OCI-M2 (cell line): ENCODE data around the gene DUSP3.

Source experiments
- DNase-seq: peaks from one replicate; lab custom pipeline; 2025; ENCODE audit not compliant: unreplicated experiment; lab: John Stamatoyannopoulos, UW

The DUSP3 gene

DNA sequence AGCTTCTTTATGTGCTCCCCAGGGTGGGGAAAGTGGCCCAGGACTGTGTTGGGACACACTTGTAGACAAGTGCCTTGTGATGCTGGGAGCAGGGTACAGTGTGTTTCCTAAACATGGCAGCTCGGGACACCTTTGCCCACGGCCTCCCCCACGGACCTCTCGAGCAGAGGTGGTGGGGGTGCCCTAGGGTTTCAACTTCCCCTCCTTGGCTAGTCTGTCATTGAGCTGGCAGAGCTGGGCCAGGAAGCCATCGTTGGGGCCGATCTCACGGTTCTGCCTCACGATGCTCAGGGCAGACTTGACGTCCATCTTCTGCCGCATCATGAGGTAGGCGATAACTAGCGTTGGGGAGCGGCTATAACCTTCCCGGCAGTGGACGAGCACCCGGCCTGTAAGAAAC is 9.4 kb downstream of the DUSP3 start:
- DNase-seq: no peak

DNA sequence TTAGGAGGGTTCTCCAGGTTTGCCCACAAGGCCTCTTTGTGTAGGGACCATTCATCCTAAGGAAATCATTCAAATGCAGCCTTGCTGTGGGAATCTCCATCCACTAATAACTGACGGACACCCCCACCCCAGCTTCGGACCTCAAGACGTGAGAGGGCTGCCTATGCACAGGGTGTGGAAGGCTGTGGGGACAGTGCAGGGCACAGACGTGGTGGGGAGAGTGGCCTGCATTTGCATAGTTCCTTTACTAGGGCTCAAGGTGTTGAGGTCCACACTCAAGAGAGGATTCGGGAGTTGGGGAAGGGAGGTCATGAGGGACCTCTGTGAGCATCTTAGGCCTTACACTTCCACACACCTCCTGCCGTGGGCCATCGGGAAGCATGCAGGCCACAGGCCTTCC is 9.8 kb downstream of the DUSP3 start:
- no peak for DNase-seq

DNA sequence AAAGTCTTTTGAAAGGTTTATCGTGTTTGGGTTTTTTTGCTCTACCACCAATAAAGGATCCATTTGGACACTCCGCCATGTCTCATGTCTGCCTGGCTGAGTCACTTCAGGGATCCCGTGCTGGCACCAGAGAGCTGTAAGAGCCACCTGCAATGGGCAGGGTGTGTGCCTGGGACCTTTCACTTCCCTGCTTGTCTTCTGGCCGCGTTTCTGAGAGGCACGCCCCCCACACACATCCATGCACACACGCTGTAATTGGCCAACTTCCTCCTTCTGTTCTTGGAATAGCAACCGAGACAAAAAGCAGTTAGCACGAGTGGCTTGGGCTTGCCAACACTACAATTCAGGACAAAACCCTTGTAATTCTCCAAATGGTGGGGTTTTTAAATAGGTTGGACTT is 10.4 kb downstream of the DUSP3 start:
- DNase-seq: no peak

DNA sequence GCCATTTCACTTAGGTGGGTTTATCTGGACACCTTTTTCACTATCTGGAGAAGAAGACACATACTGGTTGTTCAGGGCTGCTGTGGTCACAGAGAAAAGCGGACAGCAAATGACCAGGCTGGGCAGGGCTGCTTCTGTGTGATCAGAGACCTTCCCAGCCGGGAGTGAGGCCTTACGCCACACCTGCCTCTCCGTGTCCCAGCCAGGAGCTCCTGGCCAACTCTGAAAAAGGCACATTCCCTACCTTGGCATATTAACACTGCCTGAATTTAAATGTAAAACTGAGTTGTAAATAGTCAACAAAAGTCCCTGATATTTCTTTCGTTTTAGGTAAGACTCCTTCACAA is 11.1 kb downstream of the DUSP3 start:
- no peak for DNase-seq

DNA sequence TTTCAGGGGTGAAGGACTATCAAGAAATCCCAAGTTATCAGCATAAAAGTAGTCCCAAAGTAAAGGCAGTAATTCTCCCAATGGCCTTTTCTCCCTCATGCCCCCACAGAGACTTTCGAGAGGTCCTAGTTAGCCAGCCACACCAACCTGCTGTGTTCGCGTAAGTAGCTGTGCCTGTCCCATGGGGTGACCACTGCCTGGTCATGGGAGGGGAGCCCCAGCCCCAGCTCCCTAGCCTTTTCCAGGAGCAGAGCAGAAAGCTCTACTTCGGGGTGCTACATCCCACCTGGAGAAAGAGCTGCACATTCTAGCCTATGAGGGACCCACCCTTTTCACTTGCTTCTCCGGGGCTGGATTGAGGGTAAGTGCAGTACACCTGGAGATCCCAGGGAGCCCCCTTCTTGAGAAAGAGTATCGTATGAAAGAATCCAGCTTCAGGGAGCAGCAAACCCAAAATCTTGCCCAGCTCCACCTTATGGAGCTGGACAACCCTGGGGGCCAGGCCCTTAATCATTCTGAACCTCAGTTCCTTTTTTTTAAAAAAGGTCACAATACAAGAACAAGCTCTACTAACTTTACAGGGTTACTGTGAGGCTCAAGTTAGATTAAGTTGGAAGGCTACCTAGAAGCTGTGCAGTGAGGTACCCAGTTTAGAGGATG is 11.6 kb downstream of the DUSP3 start:
- no peak for DNase-seq

DNA sequence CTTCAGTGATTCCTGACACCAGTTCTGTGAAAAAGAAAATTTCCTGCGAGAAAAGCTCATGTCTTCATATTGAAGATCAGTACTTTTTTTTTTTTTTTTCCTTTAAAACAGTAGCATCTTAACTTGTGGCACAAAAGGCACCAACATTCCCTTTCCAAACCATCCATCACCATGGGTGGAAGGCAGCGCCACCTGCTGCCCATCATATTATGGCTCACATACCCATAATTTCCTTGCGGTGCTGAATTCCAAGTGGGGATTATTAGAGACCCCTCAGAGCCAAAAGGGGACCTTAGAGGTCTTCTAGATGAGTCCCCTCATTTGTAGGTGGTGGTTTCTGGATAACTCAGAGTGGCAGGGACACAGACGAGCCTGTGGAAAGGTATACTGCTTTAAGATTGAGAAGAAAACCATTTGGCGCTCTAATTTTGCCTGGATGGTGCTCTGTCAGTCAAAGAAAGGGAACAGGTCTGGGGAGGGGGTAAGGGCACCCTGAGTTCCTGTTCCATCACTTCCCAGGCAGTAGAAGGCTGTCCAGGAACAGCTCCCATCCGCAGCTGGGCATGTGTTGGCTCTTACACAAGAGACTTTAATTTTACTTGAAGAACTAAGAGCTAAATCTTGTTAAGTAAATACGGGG is 12.2 kb downstream of the DUSP3 start:
- DNase-seq: no peak

DNA sequence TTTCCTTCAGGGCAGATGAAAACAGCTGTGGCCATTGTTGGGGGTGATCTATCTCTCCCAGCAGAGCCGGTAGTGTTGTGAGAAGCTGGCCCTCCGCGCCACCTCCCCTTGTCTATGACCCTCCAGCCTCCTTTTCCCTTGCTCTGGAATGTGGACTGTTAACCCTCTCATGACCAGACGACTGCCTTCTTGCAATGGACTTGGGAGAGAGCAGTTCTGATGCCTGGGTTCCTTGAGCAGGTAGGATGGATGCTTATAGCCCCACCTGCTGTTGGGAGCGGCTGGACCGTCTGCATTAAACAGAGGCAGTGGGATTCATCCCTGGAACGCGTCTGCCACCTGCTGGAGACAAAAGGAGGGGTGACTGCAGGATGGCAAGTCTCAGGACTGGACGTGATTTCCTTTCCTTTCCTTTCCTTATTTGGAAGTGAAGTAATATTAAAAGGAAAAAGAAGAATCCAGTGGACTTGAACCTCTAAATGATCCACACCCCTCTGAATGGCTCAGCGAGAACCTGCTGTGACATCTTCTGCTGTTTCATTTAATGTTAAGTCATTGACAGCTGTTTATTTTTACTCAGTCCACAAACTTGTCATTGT is 18.4 kb downstream of the DUSP3 start:
- no peak for DNase-seq

DNA sequence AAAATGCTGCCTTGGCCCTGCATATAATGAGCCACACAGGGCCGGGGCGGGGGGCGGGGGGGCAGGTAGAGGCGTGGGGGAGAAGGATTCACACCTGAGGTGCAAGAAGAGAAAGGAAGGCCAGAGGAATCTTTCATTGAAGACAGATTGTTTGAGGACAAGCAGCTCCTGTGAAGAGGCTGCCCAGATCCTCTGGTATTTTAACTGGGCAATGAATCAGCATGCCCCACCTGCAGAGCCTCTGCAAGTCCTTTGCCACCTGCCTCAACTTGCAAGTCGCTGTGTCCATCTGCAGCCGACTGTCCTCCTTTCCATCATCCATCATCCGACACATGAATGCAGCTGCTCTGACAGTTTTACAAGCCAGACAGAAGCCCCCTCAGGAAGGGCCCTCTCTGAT is 18.9 kb downstream of the DUSP3 start:
- no peak for DNase-seq

DNA sequence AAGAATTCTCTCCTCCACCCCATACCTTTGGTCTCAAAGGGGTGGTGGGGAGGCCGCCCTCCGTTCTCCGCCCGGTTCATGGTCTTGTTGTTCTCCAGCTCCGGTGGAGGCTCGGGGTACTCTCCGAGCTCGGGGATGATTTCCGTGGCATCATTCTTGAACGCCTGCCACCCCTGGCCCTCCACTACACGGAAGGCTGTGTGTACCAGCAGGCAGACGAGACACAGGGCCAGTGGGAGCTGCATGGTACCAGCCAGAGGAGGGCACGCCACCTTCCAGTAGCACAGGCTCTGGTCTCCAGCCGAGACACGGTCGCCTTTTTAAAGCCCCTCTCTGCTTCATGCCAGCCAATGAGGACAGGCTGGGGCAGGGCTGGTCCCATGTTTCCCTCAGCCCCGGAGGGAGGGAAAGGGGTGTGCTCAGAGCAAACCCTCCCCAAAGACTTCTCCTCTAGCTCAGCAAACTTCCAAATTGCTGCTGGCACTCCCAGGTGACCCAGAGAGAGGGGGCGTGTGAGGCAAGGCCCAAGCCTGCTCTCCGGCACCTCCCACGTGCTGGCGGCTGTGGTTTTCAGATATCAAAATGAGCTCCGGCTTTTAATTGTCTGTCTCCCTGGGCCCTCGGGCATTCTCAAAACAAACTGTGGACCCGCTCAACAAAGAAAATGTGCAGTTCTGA is 20.1 kb downstream of the DUSP3 start, which contains the start of gene SOST:
TSS of gene SOST (minus strand) at position 295 of the 678 bp plus-strand sequence. CDS start at position 245, 50 bp downstream.
- no peak for DNase-seq

DNA sequence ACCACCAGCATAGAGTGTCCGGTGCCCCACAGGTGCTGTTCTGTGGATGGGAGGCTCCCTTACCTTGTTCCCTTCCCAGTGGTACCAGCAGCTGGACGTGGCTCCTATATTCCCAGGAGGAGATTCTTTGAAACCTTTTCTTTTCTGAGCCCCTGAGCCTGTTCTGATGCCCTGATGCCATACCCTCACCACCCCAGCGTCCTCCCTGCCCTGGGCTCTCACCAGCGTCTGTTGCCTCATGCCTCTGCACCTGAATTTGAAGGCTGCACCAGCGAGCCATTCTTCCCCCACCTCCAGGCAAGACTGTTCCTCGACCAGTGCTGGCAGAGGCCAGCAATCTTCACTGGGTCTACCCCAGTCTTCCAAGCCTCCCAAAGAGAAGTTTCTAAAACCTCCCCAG is 20.7 kb downstream of the DUSP3 start:
- no peak for DNase-seq

DNA sequence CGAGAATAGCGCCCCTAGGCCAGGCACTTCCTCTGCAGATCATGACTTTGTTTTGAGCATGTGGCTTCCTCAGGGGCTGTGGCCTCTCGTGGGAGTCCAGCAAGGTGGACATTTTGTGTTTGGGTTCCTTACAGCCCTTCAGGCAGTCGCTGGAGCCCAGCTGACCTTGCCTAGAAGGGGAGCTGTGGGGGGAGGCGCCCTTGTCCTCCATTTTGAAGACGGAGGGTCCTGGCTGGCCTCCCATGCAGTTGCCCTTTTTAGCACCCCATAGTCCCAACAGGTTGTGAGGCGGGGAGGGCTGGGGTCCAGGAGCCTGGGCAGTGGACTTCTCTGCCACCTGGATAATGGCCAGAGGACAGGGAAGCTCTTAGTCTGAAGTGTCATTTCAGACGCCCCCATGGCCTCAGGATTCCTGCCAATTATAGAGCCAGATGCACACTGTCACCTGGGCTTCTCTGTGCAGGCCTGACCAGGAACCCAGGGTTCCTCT is 21.6 kb downstream of the DUSP3 start:
- DNase-seq: no peak

DNA sequence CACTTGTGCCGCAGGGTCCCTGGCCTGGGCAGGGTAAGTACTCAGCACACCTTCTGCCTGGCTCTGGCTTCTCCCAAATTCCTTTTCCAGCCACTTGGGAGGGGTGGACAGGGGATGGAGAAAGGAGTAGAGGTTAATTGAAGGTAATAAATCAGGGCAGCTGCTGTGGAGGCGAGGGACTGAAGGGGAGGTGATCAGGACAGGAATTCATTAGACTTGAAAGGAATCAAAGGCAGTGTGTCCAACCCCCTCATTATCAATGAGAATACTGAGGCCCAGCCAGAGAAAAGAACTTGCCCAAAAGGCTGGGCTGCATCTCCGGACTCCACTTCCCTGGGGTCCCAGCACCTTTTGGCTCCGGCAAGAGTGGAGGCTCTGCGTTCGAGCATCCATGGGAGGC is 22.6 kb downstream of the DUSP3 start:
- DNase-seq: no peak

DNA sequence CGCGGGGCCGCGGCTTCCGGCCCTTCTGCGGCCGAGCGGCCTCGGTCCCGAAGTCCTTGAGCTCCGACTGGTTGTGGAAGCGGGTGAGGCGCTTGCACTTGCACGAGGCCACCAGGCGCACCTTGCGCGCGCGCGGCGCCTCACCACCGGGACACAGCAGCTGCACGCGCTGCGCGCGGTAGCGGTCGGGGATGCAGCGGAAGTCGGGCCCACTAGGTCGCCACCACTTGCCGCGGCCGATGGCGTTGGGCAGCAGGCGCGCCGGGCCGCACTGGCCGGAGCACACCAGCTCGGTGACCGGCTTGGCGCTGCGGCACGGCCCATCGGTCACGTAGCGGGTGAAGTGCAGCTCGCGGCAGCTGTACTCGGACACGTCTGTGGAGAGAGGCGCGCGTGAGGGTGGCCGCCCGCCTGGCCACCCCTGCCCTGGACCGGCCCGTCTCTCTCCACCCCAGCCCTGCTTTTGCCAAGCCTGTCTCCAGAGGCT is 23.3 kb downstream of the DUSP3 start:
- DNase-seq: no peak

DNA sequence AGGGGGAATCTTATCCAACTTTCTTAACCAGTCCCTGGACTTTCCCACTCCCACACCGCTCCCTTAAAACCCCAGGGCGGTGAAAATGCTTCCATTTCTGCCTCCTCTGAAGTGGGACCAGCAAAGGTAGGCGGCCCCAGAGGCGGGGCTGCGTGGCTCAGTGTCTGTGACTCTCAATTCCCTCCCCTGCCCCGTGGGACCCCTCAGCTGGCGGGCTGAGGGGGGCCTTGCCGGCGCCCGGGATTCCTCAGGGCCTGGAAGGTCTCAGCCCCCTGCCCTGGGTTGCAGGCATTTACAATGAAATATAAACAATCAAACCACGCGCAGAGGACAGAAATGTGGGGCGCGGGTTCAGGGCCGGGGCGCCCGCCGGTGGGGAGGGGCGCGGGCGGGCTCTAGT is 23.8 kb downstream of the DUSP3 start:
- DNase-seq: no peak

DNA sequence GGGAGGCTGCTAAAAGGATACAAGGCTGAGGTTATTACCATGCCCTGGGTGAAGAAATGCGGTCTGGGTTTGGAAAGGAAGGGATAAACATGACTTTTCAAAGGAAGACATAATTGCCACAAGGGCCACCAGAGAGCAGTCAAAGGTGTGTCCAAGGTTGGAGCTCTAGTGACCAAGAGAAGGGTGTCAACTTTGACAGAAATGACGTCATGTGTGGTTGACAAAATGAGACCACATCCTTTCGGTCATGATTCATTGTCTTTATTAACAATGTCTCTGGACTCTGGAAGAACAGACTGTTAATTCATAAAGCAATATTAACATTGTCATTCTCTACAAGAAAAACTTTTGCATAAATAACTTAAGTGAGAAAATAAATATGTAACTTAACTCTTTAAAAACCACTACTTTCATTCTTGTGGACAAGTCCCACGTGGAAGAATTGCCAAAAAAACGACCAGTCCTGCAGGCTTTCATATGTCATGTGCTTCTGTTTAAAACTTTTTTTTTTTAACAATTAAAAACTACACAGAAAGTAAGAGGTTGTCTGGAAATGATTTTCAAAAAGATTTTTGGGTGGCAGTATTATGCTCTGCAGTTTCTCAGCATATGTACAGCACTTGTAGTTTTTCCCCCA is 25.2 kb downstream of the DUSP3 start:
- no peak for DNase-seq

DNA sequence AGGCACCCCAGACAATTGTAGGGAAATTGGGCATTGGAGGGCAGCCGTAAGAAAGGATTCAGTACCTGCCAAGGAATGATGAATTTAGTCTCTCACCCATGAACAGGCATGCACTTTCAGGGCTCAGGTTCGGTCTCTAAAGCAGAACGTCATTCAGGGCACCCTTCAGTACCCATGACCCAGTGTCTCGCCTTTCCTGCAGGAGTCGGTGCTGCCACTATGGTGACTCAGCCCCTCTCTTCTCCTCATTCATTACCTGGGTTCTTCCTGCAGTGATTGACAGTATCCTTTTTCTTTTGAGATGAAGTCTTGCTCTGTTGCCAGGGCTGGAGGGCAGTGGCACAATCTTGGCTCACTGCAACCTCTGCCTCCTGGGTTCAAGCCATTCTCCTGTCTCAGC is 28.6 kb downstream of the DUSP3 start:
- no peak for DNase-seq

DNA sequence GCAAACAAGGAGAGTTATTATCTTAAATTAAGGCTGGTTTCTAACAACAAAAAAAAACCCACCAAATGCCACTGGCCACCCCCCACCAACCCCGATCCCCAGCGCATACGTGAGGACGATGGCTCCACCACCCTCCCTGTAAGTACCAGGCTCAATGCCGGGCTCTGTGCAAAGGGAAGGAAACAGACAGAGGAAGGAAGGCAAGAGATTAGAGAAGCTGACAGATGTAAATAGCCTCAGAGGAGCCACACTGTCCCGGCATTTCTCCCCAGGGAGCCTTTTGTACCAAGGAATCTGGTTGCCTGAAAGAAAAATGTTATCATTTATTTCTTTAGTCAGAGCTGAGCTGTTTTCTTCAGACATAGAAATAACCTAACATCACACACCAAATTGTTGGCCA is 33.2 kb downstream of the DUSP3 start:
- DNase-seq: no peak

DNA sequence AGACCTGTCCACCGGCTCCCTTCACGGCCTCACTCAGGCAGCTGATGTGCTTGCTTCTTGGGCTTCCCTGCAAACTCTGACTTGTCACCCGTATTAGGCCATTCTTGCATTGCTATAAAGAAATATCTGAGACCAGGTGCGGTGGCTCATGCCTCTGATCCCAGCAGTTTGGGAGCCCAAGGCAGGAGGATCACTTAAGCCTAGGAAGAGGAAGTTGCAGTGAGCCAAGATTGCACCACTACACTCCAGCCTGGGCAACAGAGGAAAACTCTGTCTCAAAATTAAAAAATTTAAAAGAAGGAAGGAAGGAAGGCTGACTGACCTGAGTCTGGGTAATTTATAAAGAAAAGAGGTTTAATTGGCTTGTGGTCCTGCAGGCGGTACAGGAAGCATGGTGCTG is 37.1 kb downstream of the DUSP3 start:
- DNase-seq: no peak

DNA sequence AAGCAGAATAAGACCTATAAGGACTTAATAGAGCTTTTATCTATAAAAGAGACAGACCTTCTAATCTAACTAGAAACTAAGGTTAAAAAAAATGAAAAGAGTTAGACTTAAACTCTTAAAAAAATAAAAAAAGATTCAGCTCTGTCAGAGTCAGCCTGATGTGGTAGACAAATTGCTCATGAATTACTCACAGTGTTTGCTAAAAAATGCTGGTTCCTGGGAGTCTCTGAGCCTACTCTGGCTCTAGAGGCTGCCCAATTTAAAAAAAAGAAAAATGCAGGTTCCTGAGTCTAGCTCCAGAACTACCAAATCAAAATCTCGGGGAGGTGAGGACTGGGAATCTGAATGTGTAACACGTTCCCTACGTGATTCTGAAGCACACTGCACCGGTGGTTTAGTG is 38.2 kb downstream of the DUSP3 start:
- DNase-seq: no peak

DNA sequence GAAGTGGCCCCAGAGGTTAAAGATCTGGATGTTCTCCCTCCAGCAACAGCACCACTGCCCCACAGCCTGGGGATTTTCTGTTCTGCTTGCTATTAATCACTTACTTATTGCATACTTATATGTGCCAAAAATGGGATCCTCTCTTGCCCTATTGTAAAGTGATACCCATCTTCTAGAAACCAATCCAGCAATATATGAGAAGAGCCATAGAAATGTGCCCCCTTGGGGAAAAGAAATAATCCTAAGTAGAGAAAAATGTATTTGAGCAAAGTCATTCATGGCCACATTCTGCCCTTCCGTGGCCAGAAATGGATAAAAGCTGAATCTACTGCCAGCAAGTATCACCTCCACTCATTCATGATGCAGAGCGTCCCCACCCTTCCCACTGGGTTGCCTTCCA is 41.1 kb downstream of the DUSP3 start:
- DNase-seq: no peak

DNA sequence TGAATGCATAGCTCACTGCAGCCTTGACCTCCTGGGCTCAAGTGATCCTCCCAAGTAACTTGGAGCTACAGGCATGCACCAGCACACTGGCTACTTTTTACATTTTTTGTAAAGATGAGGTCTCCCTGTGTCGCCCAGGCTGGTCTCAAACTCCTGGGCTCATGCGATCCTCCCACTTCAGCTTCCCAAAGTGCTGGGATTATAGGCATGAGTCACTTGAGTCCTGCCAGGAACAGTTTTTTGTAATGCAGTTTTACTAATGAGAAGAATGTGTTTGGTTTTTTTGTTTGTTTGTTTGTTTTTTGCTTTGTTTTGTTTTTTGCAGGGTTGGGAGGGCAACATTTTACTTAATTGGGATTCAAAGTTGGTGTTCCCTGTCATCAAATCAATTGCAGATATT is 42.4 kb downstream of the DUSP3 start:
- DNase-seq: no peak
